Daoy (cell line): Measurements from ENCODE around the gene GRAMD1B. TPM values are rescaled to one million over a fixed set of nuclear protein-coding genes. Genes with fewer than 3 reads are reported as not detected.

Experiments used
- DNase-seq: peaks from one replicate; pipeline ENCODE4 v3.0.0-alpha.2; 2015; ENCODE audit warnings: low read depth
- total RNA-seq: library from RNA; depleted of rRNA; stranded (reverse); fragments of >200 nt; shearing (Covaris generic); gene quantifications from 2 replicates; pipeline ENCODE4 v1.2.3, GENCODE V29; 2014

GRAMD1B gene
- total RNA-seq, 1 experiment from 2014 or later = 4.1 TPM

- DNase-seq = no peak
Observed at GRCh38 chr11:123532131-123532530, 102.1 kb downstream of the GRAMD1B start.

- DNase-seq = no peak
Observed at GRCh38 chr11:123535401-123535800, 105.3 kb downstream of the GRAMD1B start.

GRCh38 chr11:123536690-123537437 lies 106.8 kb downstream of the GRAMD1B start:
- no peak for DNase-seq

- no peak for DNase-seq
Observed at GRCh38 chr11:123537726-123538125, 107.7 kb downstream of the GRAMD1B start.

- peak; percentile 69 for DNase-seq
Observed at GRCh38 chr11:123543797-123544196, 113.7 kb downstream of the GRAMD1B start.

GRCh38 chr11:123544631-123545375 lies 114.7 kb downstream of the GRAMD1B start:
- DNase-seq = no peak

- no peak for DNase-seq
Observed at GRCh38 chr11:123545726-123546270, 115.7 kb downstream of the GRAMD1B start.

GRCh38 chr11:123546515-123546914 lies 116.4 kb downstream of the GRAMD1B start:
- DNase-seq = no peak

- DNase-seq = no peak
Observed at GRCh38 chr11:123547180-123547579, 117.1 kb downstream of the GRAMD1B start.

- no peak for DNase-seq
Observed at GRCh38 chr11:123548774-123549173, 118.7 kb downstream of the GRAMD1B start.

GRCh38 chr11:123549926-123550917 lies 120.2 kb downstream of the GRAMD1B start:
- peak; percentile 27 for DNase-seq

GRCh38 chr11:123551079-123551478 lies 121.0 kb downstream of the GRAMD1B start:
- DNase-seq = no peak

GRCh38 chr11:123556633-123557032 lies 126.6 kb downstream of the GRAMD1B start:
- no peak for DNase-seq

GRCh38 chr11:123558536-123559315 lies 128.7 kb downstream of the GRAMD1B start:
- DNase-seq = no peak

- DNase-seq = no peak
Observed at GRCh38 chr11:123559523-123559955, 129.5 kb downstream of the GRAMD1B start.

- peak; percentile 56 for DNase-seq
Observed at GRCh38 chr11:123560006-123560405, 129.9 kb downstream of the GRAMD1B start.

GRCh38 chr11:123561431-123561800 lies 131.3 kb downstream of the GRAMD1B start:
- DNase-seq = no peak

- no peak for DNase-seq
Observed at GRCh38 chr11:123562158-123562557, 132.1 kb downstream of the GRAMD1B start.

- DNase-seq = no peak
Observed at GRCh38 chr11:123562829-123563228, 132.8 kb downstream of the GRAMD1B start.

- DNase-seq = no peak
Observed at GRCh38 chr11:123564221-123564620, 134.2 kb downstream of the GRAMD1B start.

GRCh38 chr11:123566852-123567251 lies 136.8 kb downstream of the GRAMD1B start:
- no peak for DNase-seq
